Brain microvascular endothelial cell (primary cell): ENCODE data around the gene NELL2.

ENCODE experiments used
- DNase-seq: peaks from one replicate; pipeline ENCODE4 v3.0.0-alpha.2; 2020
- H3K27ac ChIP-seq: fragments of 250-450 bp; sonication (Bioruptor Pico); 2 replicates; pipeline ENCODE4 v1.5.1; 2020; ENCODE audit warnings: mild to moderate bottlenecking, moderate library complexity
- H3K27me3 ChIP-seq: fragments of 250-450 bp; sonication (Bioruptor Pico); replicated peaks from 2 replicates; pipeline ENCODE4 v1.5.1; 2020; ENCODE audit warnings: mild to moderate bottlenecking
- H3K36me3 ChIP-seq: fragments of 250-450 bp; sonication (Bioruptor Pico); replicated peaks from 2 replicates; pipeline ENCODE4 v1.5.1; 2020; ENCODE audit warnings: mild to moderate bottlenecking
- H3K4me3 ChIP-seq: 2 replicates; pipeline ENCODE4 v1.5.1; 2011; ENCODE audit warnings: low read depth, mild to moderate bottlenecking, control low read depth, low read length, moderate library complexity
- CTCF ChIP-seq: IDR thresholded peaks from 2 replicates; pipeline ENCODE4 v1.5.1; 2011; ENCODE audit warnings: low read depth, mild to moderate bottlenecking, moderate library complexity, low read length, control low read depth, inconsistent platforms; ENCODE audit errors: missing control alignments
- in situ Hi-C: cut with HindIII; loops from 2 replicates; pipeline ENCODE4 v1.10.0; 2017; ENCODE audit warnings: low sequenced_read_pairs, low pct_ligation_motif_present

Gene NELL2

GRCh38 chr12:44532940-44533339, 343.2 kb downstream of the NELL2 start:
- H3K4me3 ChIP-seq, result no peak overlapping the region
- H3K27ac ChIP-seq, result no peak overlapping the region
- TF ChIP-seq CTCF, result no peak
- H3K27me3 ChIP-seq, result no peaks in the 10 kb centered on the region
- in situ Hi-C loops, result no loop called here
- H3K36me3 ChIP-seq, result no peaks in the 10 kb centered on the region
- no peak for DNase-seq

GRCh38 chr12:44531320-44531971, 344.7 kb downstream of the NELL2 start:
- TF ChIP-seq CTCF, result no peak
- in situ Hi-C loops, result no loop called here
- DNase-seq, result no peak
- Histone ChIP-seq H3K27me3 (no peaks in the 10 kb centered on the region), H3K4me3 (no peak overlapping the region), H3K36me3 (no peaks in the 10 kb centered on the region), H3K27ac (no peak overlapping the region)

GRCh38 chr12:44526655-44527182, 349.4 kb downstream of the NELL2 start:
- Histone ChIP-seq H3K4me3 (no peak overlapping the region), H3K36me3 (no peaks in the 10 kb centered on the region), H3K27ac (no peak overlapping the region), H3K27me3 (no peaks in the 10 kb centered on the region)
- DNase-seq, result no peak
- no peak for TF ChIP-seq CTCF
- in situ Hi-C loops, result no loop called here

- no peak for DNase-seq
- in situ Hi-C loops, result no loop called here
- Histone ChIP-seq H3K27me3 (no peaks in the 10 kb centered on the region), H3K4me3 (no peak overlapping the region), H3K27ac (no peak overlapping the region), H3K36me3 (no peaks in the 10 kb centered on the region)
- TF ChIP-seq CTCF, result no peak
Measured at GRCh38 chr12:44525806-44526654, 350.1 kb downstream of the NELL2 start.

GRCh38 chr12:44523828-44524227, 352.3 kb downstream of the NELL2 start:
- in situ Hi-C loops, result no loop called here
- no peaks in the 10 kb centered on the region for H3K27me3 ChIP-seq
- no peak for TF ChIP-seq CTCF
- DNase-seq, result no peak
- H3K36me3 ChIP-seq, result no peaks in the 10 kb centered on the region
- no peak overlapping the region for H3K27ac ChIP-seq
- H3K4me3 ChIP-seq, result no peak overlapping the region
